Stimulated activated naive CD8-positive, alpha-beta T cell treated with anti-CD3 and anti-CD28 coated beads, Interleukin-15, Interleukin-2, amounts not matched to agents 100 ng/mL and 50 ng/mL, for 24 hours (primary cell): Measurements from ENCODE around the gene FOXN4.
A peak's percentile ranks its signal among the peaks of the same experiment; 100 is the strongest.
"Not testable (repeated sequence)": the region's sequence is repeated elsewhere in the genome, so short reads cannot be mapped to it uniquely, and the experiment has no call there.

Experiments
- H3K27ac Mint-ChIP-seq: one replicate; pipeline ENCODE4 v1.8.0; 2021; ENCODE audit warnings: mild to moderate bottlenecking, mixed read lengths
- H3K27me3 Mint-ChIP-seq: one replicate; pipeline ENCODE4 v1.8.0; 2021; ENCODE audit warnings: mixed read lengths
- H3K36me3 Mint-ChIP-seq: one replicate; pipeline ENCODE4 v1.8.0; 2021; ENCODE audit warnings: low read depth, mixed read lengths
- H3K4me1 Mint-ChIP-seq: one replicate; pipeline ENCODE4 v1.8.0; 2021; ENCODE audit warnings: low read depth, mixed read lengths
- H3K4me3 Mint-ChIP-seq: one replicate; pipeline ENCODE4 v1.8.0; 2021; ENCODE audit warnings: mild to moderate bottlenecking, mixed read lengths
- H3K9me3 Mint-ChIP-seq: one replicate; pipeline ENCODE4 v1.8.0; 2021; ENCODE audit warnings: mixed read lengths

FOXN4 gene

GRCh38 chr12:109329686-109330085 is 20.6 kb upstream of the FOXN4 start:
- Mint-ChIP-seq H3K9me3 (no peaks in the 10 kb centered on the region), H3K4me3 (no peak overlapping the region), H3K27me3 (peaks cover 9% of the 10 kb centered on the region)

DNA sequence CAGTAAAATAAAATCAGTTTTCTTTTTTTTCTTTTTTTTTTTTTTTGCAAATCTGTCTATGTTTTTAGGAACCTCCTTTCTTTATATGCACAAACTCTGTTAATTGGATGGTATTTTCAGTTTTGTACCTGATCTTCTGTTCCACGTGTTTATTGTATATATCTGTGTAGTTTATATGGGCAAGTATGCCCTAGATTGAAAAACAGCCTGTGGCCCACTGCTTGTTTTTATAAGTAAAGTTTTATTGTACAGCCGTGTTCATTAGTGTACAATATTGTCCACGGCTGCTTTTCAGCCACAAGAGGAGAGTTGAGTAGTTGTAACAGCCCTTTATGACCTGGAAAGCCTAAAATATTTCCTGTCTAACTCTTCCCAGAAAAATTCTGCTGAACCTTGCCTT is 19.9 kb upstream of the FOXN4 start:
- Mint-ChIP-seq H3K9me3 (no peaks in the 10 kb centered on the region), H3K27me3 (peaks cover 9% of the 10 kb centered on the region), H3K36me3 (no peaks in the 10 kb centered on the region), H3K4me1 (no peaks in the 10 kb centered on the region), H3K27ac (no peak overlapping the region), H3K4me3 (no peak overlapping the region)

More at GRCh38 chr12:109329686-109330085, 20.6 kb upstream of the FOXN4 start:
- H3K4me1 Mint-ChIP-seq = no peaks in the 10 kb centered on the region
- H3K27ac Mint-ChIP-seq = no peak overlapping the region
- no peaks in the 10 kb centered on the region for H3K36me3 Mint-ChIP-seq

DNA sequence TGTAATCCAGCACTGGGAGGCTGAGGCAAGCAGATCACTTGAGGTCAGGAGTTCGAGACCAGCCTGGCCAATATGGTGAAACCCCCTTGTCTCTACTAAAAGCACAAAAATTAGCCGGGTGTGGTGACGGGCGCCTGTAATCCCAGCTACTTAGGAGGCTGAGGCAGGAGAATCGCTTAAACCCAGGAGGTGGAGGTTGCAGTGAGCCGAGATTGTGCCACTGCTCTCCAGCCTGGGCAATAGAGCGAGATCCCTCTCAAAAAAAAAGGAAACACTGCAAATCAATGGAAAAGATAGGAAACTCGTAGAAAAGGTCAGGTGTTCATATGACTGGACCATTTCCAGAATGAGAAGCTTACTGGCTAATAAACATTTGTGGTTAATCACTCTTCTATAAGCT is 12.2 kb upstream of the FOXN4 start:
- not testable (repeated sequence) for H3K27ac Mint-ChIP-seq, H3K4me1 Mint-ChIP-seq, H3K36me3 Mint-ChIP-seq, H3K9me3 Mint-ChIP-seq, H3K4me3 Mint-ChIP-seq
- peaks cover 37% of the 10 kb centered on the region for H3K27me3 Mint-ChIP-seq

GRCh38 chr12:109310247-109311125 is 1.4 kb upstream of the FOXN4 start:
- H3K27ac Mint-ChIP-seq = no peak overlapping the region
- H3K4me1 Mint-ChIP-seq = peaks cover 12% of the 10 kb centered on the region
- peaks cover 72% of the 10 kb centered on the region for H3K27me3 Mint-ChIP-seq
- no peaks in the 10 kb centered on the region for H3K36me3 Mint-ChIP-seq
- H3K4me3 Mint-ChIP-seq = peak overlapping the region; percentile 70
- H3K9me3 Mint-ChIP-seq = no peaks in the 10 kb centered on the region

DNA sequence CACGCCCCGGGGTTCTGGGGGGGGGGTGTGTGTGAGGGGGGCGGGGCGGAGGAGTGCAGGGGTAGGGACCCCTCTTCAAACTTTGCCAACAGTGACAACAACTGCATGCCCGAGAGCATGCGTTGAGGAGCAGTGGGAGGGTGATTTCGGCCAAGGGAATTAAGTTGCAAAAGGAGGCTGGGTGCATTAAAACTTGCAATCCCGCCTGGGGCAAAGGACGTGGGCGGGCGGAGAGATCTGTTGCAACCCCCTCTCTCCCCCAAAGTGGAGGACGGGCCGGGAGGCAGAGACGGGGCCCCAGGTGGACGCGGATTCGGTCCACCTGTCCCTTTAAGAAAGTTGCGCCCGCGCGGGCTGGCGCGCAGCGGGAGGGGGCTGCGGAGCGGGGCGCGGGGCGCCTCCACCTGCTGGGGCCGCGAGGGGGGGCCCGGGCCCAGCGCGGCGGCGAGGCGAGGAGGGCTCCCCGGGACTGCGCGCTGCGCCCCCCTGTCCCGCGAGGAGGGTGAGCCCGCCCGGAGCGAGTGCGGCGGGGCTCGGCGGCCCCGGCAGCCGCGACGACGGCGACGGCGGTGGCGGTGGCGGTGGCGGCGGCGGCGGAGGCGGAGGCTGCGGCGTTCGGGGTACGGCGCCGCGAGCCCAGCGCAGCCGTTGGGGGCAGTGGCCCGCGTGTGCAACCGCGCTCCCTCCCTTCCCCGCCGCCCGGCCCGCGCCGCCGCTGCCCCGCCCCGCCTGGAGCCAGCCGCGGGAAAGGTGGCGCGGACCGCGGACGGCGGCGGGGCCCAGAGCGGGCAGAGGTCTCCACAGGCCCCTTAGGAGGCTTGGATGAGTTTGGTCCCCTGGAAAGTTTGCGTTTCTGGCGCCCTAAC is 530 bp upstream of the FOXN4 start:
- Mint-ChIP-seq H3K36me3 (no peaks in the 10 kb centered on the region), H3K4me1 (peaks cover 12% of the 10 kb centered on the region), H3K27ac (peak overlapping the region; percentile 76), H3K4me3 (peak overlapping the region; percentile 84), H3K9me3 (no peaks in the 10 kb centered on the region), H3K27me3 (peaks cover 72% of the 10 kb centered on the region)

GRCh38 chr12:109307051-109307450 is 2.0 kb downstream of the FOXN4 start:
- Mint-ChIP-seq H3K9me3 (no peaks in the 10 kb centered on the region), H3K36me3 (no peaks in the 10 kb centered on the region), H3K27ac (no peak overlapping the region), H3K4me3 (no peak overlapping the region), H3K4me1 (peaks cover 12% of the 10 kb centered on the region), H3K27me3 (peaks cover 62% of the 10 kb centered on the region)

GRCh38 chr12:109305547-109305946 is 3.5 kb downstream of the FOXN4 start:
- Mint-ChIP-seq H3K27me3 (peaks cover 53% of the 10 kb centered on the region), H3K4me3 (no peak overlapping the region), H3K4me1 (peaks cover 9% of the 10 kb centered on the region)

GRCh38 chr12:109304485-109304884 is 4.6 kb downstream of the FOXN4 start:
- no peak overlapping the region for H3K27ac Mint-ChIP-seq
- peaks cover 4% of the 10 kb centered on the region for H3K4me1 Mint-ChIP-seq
- no peak overlapping the region for H3K4me3 Mint-ChIP-seq
- H3K27me3 Mint-ChIP-seq = peaks cover 48% of the 10 kb centered on the region
- H3K9me3 Mint-ChIP-seq = no peaks in the 10 kb centered on the region
- H3K36me3 Mint-ChIP-seq = no peaks in the 10 kb centered on the region

More at GRCh38 chr12:109305547-109305946, 3.5 kb downstream of the FOXN4 start:
- Mint-ChIP-seq H3K9me3 (no peaks in the 10 kb centered on the region), H3K36me3 (no peaks in the 10 kb centered on the region), H3K27ac (no peak overlapping the region)

- Mint-ChIP-seq H3K4me1 (no peaks in the 10 kb centered on the region), H3K9me3 (no peaks in the 10 kb centered on the region), H3K4me3 (no peak overlapping the region), H3K27me3 (peaks cover 34% of the 10 kb centered on the region), H3K36me3 (no peaks in the 10 kb centered on the region), H3K27ac (no peak overlapping the region)
Measured at GRCh38 chr12:109302770-109303169, 6.3 kb downstream of the FOXN4 start.

DNA sequence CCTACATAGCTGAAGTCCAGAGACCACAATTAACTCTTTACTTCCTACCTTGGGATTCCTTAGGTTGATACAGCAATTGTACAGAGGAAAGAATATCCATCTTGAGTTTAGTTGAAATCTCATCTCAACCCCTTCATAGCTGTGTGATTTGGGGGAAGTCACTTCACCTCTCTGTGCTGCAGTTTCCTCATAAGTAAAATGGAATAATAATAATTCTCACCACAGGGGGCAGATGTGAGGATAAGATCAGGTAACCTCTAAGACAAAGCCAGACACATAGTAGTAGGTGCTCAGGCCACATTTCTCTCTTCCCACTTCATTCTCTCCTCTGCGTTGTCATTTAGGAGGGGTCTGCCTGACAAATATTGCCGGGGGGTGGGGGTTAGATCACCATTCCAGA is 6.7 kb downstream of the FOXN4 start:
- H3K36me3 Mint-ChIP-seq = no peaks in the 10 kb centered on the region
- H3K9me3 Mint-ChIP-seq = no peaks in the 10 kb centered on the region
- no peaks in the 10 kb centered on the region for H3K4me1 Mint-ChIP-seq
- H3K27me3 Mint-ChIP-seq = peaks cover 29% of the 10 kb centered on the region
- no peak overlapping the region for H3K4me3 Mint-ChIP-seq
- H3K27ac Mint-ChIP-seq = no peak overlapping the region

DNA sequence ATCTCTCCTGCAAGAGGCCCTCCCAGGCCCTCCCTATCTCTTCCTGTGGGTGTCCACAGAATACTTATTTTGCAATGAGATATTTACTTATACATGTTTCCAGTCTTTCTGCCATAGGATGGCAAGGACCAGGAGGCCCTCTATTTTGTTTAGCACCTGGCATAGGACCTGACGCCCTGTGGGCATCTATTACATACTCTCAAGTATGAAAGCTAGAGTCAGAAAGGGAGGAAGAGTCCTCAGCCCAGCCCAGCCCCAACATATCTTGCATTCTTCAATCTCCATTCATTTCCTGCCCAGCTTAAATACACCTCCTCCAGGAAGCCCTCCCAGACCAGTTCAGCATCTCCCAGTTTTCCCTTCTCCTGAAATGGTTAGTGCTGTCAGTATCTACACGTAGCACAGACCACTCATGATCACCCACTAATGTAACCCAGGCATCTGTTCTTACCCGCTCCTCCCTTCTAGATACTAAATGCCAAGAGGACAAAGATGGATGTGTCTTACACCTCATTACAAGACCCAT is 7.4 kb downstream of the FOXN4 start:
- Mint-ChIP-seq H3K4me1 (no peaks in the 10 kb centered on the region), H3K36me3 (no peaks in the 10 kb centered on the region), H3K27ac (no peak overlapping the region), H3K4me3 (no peak overlapping the region), H3K9me3 (no peaks in the 10 kb centered on the region), H3K27me3 (peaks cover 23% of the 10 kb centered on the region)

GRCh38 chr12:109299849-109300248 is 9.2 kb downstream of the FOXN4 start:
- no peaks in the 10 kb centered on the region for H3K9me3 Mint-ChIP-seq
- no peak overlapping the region for H3K27ac Mint-ChIP-seq
- H3K4me1 Mint-ChIP-seq = no peaks in the 10 kb centered on the region
- no peak overlapping the region for H3K4me3 Mint-ChIP-seq
- no peaks in the 10 kb centered on the region for H3K36me3 Mint-ChIP-seq
- peaks cover 12% of the 10 kb centered on the region for H3K27me3 Mint-ChIP-seq

- no peaks in the 10 kb centered on the region for H3K9me3 Mint-ChIP-seq
- no peak overlapping the region for H3K4me3 Mint-ChIP-seq
- no peaks in the 10 kb centered on the region for H3K4me1 Mint-ChIP-seq
- no peak overlapping the region for H3K27ac Mint-ChIP-seq
- H3K27me3 Mint-ChIP-seq = peaks cover 17% of the 10 kb centered on the region
- H3K36me3 Mint-ChIP-seq = no peaks in the 10 kb centered on the region
Measured at GRCh38 chr12:109296431-109296830, 12.7 kb downstream of the FOXN4 start.

- H3K27me3 Mint-ChIP-seq = peaks cover 21% of the 10 kb centered on the region
- no peaks in the 10 kb centered on the region for H3K36me3 Mint-ChIP-seq
- H3K27ac Mint-ChIP-seq = no peak overlapping the region
- no peaks in the 10 kb centered on the region for H3K4me1 Mint-ChIP-seq
- H3K4me3 Mint-ChIP-seq = no peak overlapping the region
- H3K9me3 Mint-ChIP-seq = no peaks in the 10 kb centered on the region
Measured at GRCh38 chr12:109295764-109296425, 13.2 kb downstream of the FOXN4 start.
